ENCODE data around the gene TRAPPC1. TPM values are rescaled to one million over a fixed set of nuclear protein-coding genes. Genes with fewer than 3 reads are reported as not detected.

The TRAPPC1 gene
- total and polyA plus RNA-seq, 2 of the 4 experiments (the other 2 are of a cell fraction) = 50.4 to 303 TPM

GRCh38 chr17:7950578-7950977 is 18.8 kb upstream of the TRAPPC1 start:
- H2AK5ac ChIP-seq (ENCODE audit: low read depth, low read length) = no peak overlapping the region
- POLR2A ChIA-PET (ENCODE audit: unreplicated experiment) = no interaction called here
- WGBS, 2 experiments (ENCODE audit: extremely low coverage in 2 of 2, insufficient read length in 1 of 2) = no CpG with 5 or more reads among the region's 3 CpGs

More at GRCh38 chr17:7950578-7950977, 18.8 kb upstream of the TRAPPC1 start:
- Histone ChIP-seq H3K36me3 (ENCODE audit: control insufficient read depth, insufficient read depth, low read length) (peaks cover 27% of the 10 kb centered on the region), H3K79me1 (ENCODE audit: low read depth in 1 of 2, low read length in 2 of 2) (no peaks in the 10 kb centered on the region), H3K27ac (ENCODE audit: insufficient read depth, low read length) (no peak overlapping the region), H3K9ac (ENCODE audit: low read depth, low read length) (no peak overlapping the region), H3K27me3 (ENCODE audit: control insufficient read depth, insufficient read depth, low read length) (no peaks in the 10 kb centered on the region), H2BK120ac (ENCODE audit: low read depth, low read length) (no peak overlapping the region), H2BK5ac (ENCODE audit: low read depth, low read length, poor library complexity, severe bottlenecking) (no peak overlapping the region), H3K4me2 (ENCODE audit: low read depth, low read length) (no peak overlapping the region), H2AFZ (replicated peaks; ENCODE audit: low read length, poor library complexity) (no peak overlapping the region), H3K4me3 (ENCODE audit: insufficient read depth, low read depth, low read length) (no peak overlapping the region), H3K23ac (ENCODE audit: low read depth, low read length) (no peak overlapping the region), H3K9me1 (ENCODE audit: insufficient read depth, low read length) (no peaks in the 10 kb centered on the region), H3K4me1 (ENCODE audit: control insufficient read depth, insufficient read depth, low read length) (no peaks in the 10 kb centered on the region), H2BK20ac (ENCODE audit: low read depth, low read length) (no peak overlapping the region), H4K91ac (ENCODE audit: insufficient read depth, low read depth, low read length) (no peak overlapping the region), H3K9me3 (ENCODE audit: control insufficient read depth, insufficient read depth, low read length) (no peaks in the 10 kb centered on the region), H3K18ac (ENCODE audit: low read depth, low read length) (no peak overlapping the region), H3K4ac (ENCODE audit: low read depth, low read length) (no peak overlapping the region), H3K56ac (ENCODE audit: extremely low read depth, insufficient read depth, low read length) (no peak overlapping the region), H4K20me1 (ENCODE audit: insufficient read depth, low read length) (no peaks in the 10 kb centered on the region), H3K14ac (replicated peaks; ENCODE audit: low read depth, low read length) (no peak overlapping the region), H2AK9ac (replicated peaks; ENCODE audit: low read depth, low read length, poor library complexity) (no peak overlapping the region), H4K5ac (ENCODE audit: low read depth, low read length) (no peak overlapping the region), H4K8ac (ENCODE audit: low read depth in 2 of 2, low read length in 2 of 2) (no peak overlapping the region), H2BK15ac (ENCODE audit: low read depth, low read length) (no peak overlapping the region)
- in situ Hi-C loops (cut with MboI; ENCODE audit: low sequenced_read_pairs) (no loop called here), intact Hi-C loops (cut with micrococcal nuclease) (no loop called here), dilution Hi-C loops (cut with HindIII; ENCODE audit: low sequenced_read_pairs, unreplicated experiment) (no loop called here)
- BruUV-seq (replicated peaks) = no TSS peak
- no peak for ATAC-seq (ENCODE audit: low read depth)
- no peak for DNase-seq
- CTCF ChIA-PET = no interaction called here
- no peak for TF ChIP-seq RAD21 (IDR thresholded peaks at IDR 0.05; ENCODE audit: low read length)
- no peak for TF ChIP-seq BHLHE40 (IDR thresholded peaks at IDR 0.05; ENCODE audit: low read depth, low read length)
- no peak for TF ChIP-seq CTCF (conservative IDR thresholded peaks at IDR 0.05; ENCODE audit: low read depth, low read length)
- no peak for TF ChIP-seq RCOR1 (IDR thresholded peaks at IDR 0.05; ENCODE audit: insufficient replicate concordance, low read length)
- no peak for TF ChIP-seq SMC3 (IDR thresholded peaks at IDR 0.05; ENCODE audit: low read depth, low read length)
- no peak for TF ChIP-seq CEBPB (IDR thresholded peaks at IDR 0.05; ENCODE audit: low read depth, low read length)

All from IMR-90 (cell line).